Fibroblast of lung (primary cell): ENCODE results near the gene ERCC6L. TPM values are rescaled to one million over a fixed set of nuclear protein-coding genes. Genes with fewer than 3 reads are reported as not detected.

Experiments
- DNase-seq, 2 donors: peaks; one replicate each; pipeline versions ENCODE4 v3.0.0 to v3.0.0-alpha.2; 2010; ENCODE audit warnings: low read depth in 2 of 2
- H2AFZ ChIP-seq: 2 replicates; pipeline ENCODE4 v1.5.1; 2012; ENCODE audit warnings: low read length, control low read depth, inconsistent platforms
- H3K27ac ChIP-seq: 2 replicates; pipeline ENCODE4 v1.5.1; 2011; ENCODE audit warnings: low read length, control low read depth; ENCODE audit not compliant: insufficient read depth
- H3K27me3 ChIP-seq: 2 replicates; pipeline ENCODE4 v1.5.1; 2011; ENCODE audit warnings: mild to moderate bottlenecking, low read length; ENCODE audit not compliant: control insufficient read depth, insufficient read depth
- H3K36me3 ChIP-seq: 2 replicates; pipeline ENCODE4 v1.5.1; 2011; ENCODE audit warnings: low read length; ENCODE audit not compliant: control insufficient read depth, insufficient read depth
- H3K4me1 ChIP-seq: 2 replicates; pipeline ENCODE4 v1.5.1; 2011; ENCODE audit warnings: low read length; ENCODE audit not compliant: control insufficient read depth, insufficient read depth; ENCODE audit errors: extremely low read depth
- H3K4me2 ChIP-seq: 2 replicates; pipeline ENCODE4 v1.5.1; 2011; ENCODE audit warnings: low read length, control low read depth; ENCODE audit not compliant: insufficient read depth; ENCODE audit errors: extremely low read depth
- H3K4me3 ChIP-seq, 4 experiments: fragments of 200-600 bp in 1 of 4; sonication (generic) in 1 of 4; replicated peaks in 1 of 4; 2 replicates each; pipeline ENCODE4 v1.5.1; 2011 to 2016; ENCODE audit warnings: low read length in 4 of 4, low read depth in 3 of 4, mild to moderate bottlenecking in 3 of 4, control low read depth in 2 of 4, inconsistent platforms in 1 of 4, mixed read lengths in 1 of 4; ENCODE audit not compliant: insufficient read depth in 1 of 4; ENCODE audit errors: control extremely low read depth in 1 of 4
- H3K79me2 ChIP-seq: 2 replicates; pipeline ENCODE4 v1.5.1; 2012; ENCODE audit warnings: mild to moderate bottlenecking, low read length, inconsistent platforms; ENCODE audit not compliant: control insufficient read depth, insufficient read depth
- H3K9ac ChIP-seq: 2 replicates; pipeline ENCODE4 v1.5.1; 2011; ENCODE audit warnings: mild to moderate bottlenecking, low read length, control low read depth; ENCODE audit not compliant: insufficient read depth
- H3K9me3 ChIP-seq: 2 replicates; pipeline ENCODE4 v1.5.1; 2012; ENCODE audit warnings: low read depth, low read length; ENCODE audit not compliant: control insufficient read depth, insufficient read depth
- H4K20me1 ChIP-seq: 2 replicates; pipeline ENCODE4 v1.5.1; 2011; ENCODE audit warnings: low read length; ENCODE audit not compliant: control insufficient read depth, insufficient read depth; ENCODE audit errors: extremely low read depth
- CTCF ChIP-seq, 2 donors: IDR thresholded peaks in 1 of 2; conservative IDR thresholded peaks in 1 of 2; 1 replicate in 1 of 2; 2 replicates in 1 of 2; pipeline ENCODE4 v1.5.1; 2011 to 2012; ENCODE audit warnings: low read length in 2 of 2, control low read depth in 1 of 2, inconsistent platforms in 1 of 2, low read depth in 1 of 2, mild to moderate bottlenecking in 1 of 2
- EZH2 ChIP-seq: IDR thresholded peaks from 2 replicates; pipeline ENCODE4 v1.5.1; 2012; ENCODE audit warnings: low read length, control low read depth, mild to moderate bottlenecking; ENCODE audit errors: missing control alignments
- polyA plus RNA-seq, 2 donors: library from polyadenylated mRNA; depleted of rRNA in 1 of 2; stranded (reverse) in 1 of 2; unstranded in 1 of 2; fragments of >200 nt; gene quantifications; 2 replicates each; pipeline ENCODE4 v1.2.1, GENCODE V29; 2011 to 2012; ENCODE audit warnings: missing spikeins in 1 of 2
- total RNA-seq: library from RNA; depleted of rRNA; stranded (reverse); fragments of >200 nt; gene quantifications from 2 replicates; pipeline ENCODE4 v1.2.1, GENCODE V29; 2014

ERCC6L gene
- total and polyA plus RNA-seq, 2 donors (not counting 1 experiment from before 2014, with no cell fraction given), result 0.66 to 1.7 TPM

- H4K20me1 ChIP-seq, result no peaks in the 10 kb centered on the region
- no peak overlapping the region for H3K4me2 ChIP-seq
- H3K79me2 ChIP-seq, result no peaks in the 10 kb centered on the region
- TF ChIP-seq CTCF (conservative IDR thresholded peaks at IDR 0.05 in 1 of 2, IDR thresholded peaks at IDR 0.05 in 1 of 2; ENCODE audit: low read depth in 1 of 2, low read length in 2 of 2) (no peak), EZH2 (no peak)
- H3K36me3 ChIP-seq, result no peaks in the 10 kb centered on the region
- H3K4me1 ChIP-seq, result peaks cover 3% of the 10 kb centered on the region
- H3K9ac ChIP-seq, result no peak overlapping the region
- no peak overlapping the region for H3K27ac ChIP-seq
- DNase-seq, result no peak
- H2AFZ ChIP-seq, result no peak overlapping the region
- H3K4me3 ChIP-seq, result no peak overlapping the region
- H3K9me3 ChIP-seq, result no peaks in the 10 kb centered on the region
- no peaks in the 10 kb centered on the region for H3K27me3 ChIP-seq
These were observed 16.0 kb upstream of the ERCC6L start for GRCh38 chrX:72254816-72255215.

- Histone ChIP-seq H3K79me2 (no peaks in the 10 kb centered on the region), H3K9ac (no peak overlapping the region), H3K9me3 (no peaks in the 10 kb centered on the region), H3K27ac (no peak overlapping the region), H3K4me3 (no peak overlapping the region), H2AFZ (no peak overlapping the region), H3K27me3 (no peaks in the 10 kb centered on the region), H3K36me3 (no peaks in the 10 kb centered on the region), H3K4me2 (no peak overlapping the region), H3K4me1 (peaks cover 3% of the 10 kb centered on the region), H4K20me1 (no peaks in the 10 kb centered on the region)
- TF ChIP-seq CTCF (conservative IDR thresholded peaks at IDR 0.05 in 1 of 2, IDR thresholded peaks at IDR 0.05 in 1 of 2; ENCODE audit: low read depth in 1 of 2, low read length in 2 of 2) (no peak), EZH2 (no peak)
- DNase-seq, result no peak
These were observed 14.9 kb upstream of the ERCC6L start for GRCh38 chrX:72253686-72254085.

GRCh38 chrX:72247206-72247942, 8.5 kb upstream of the ERCC6L start:
- H3K27ac ChIP-seq, result no peak overlapping the region
- peak in 1 of 2 donors; percentile 51 for DNase-seq
- H3K36me3 ChIP-seq, result no peaks in the 10 kb centered on the region
- no peak overlapping the region for H3K4me2 ChIP-seq
- no peaks in the 10 kb centered on the region for H3K4me1 ChIP-seq
- H3K4me3 ChIP-seq, result no peak overlapping the region
- no peaks in the 10 kb centered on the region for H4K20me1 ChIP-seq
- TF ChIP-seq EZH2 (no peak), CTCF (conservative IDR thresholded peaks at IDR 0.05 in 1 of 2, IDR thresholded peaks at IDR 0.05 in 1 of 2; ENCODE audit: low read depth in 1 of 2, low read length in 2 of 2) (no peak)
- H3K9me3 ChIP-seq, result no peaks in the 10 kb centered on the region
- H3K79me2 ChIP-seq, result no peaks in the 10 kb centered on the region
- H2AFZ ChIP-seq, result no peak overlapping the region
- H3K9ac ChIP-seq, result no peak overlapping the region
- no peaks in the 10 kb centered on the region for H3K27me3 ChIP-seq
